Activated CD4-positive, alpha-beta memory T cell treated with anti-CD3 and anti-CD28 coated beads for 36 hours (primary cell): Measurements from ENCODE around the gene DNAJB14. TPM values are rescaled to one million over a fixed set of nuclear protein-coding genes. Genes with fewer than 3 reads are reported as not detected.

ENCODE experiments used
- CTCF ChIA-PET: fragments of 350-600 bp; sonication (Branson Sonifier 250); formaldehyde crosslinking; loops from one replicate; lab custom pipeline; 2021; ENCODE audit warnings: antibody characterized with exemption, inconsistent platforms; lab: Charles Lee
- POLR2A ChIA-PET: fragments of 350-600 bp; sonication (Branson Sonifier 250); formaldehyde crosslinking; loops from one replicate; lab custom pipeline; 2021; ENCODE audit warnings: antibody characterized with exemption; lab: Charles Lee
- DNase-seq: peaks from one replicate; pipeline ENCODE4 v3.0.0-alpha.2; 2020
- H3K27ac Mint-ChIP-seq: one replicate; pipeline ENCODE4 v1.8.0; 2021; ENCODE audit warnings: mixed read lengths
- H3K27me3 Mint-ChIP-seq: one replicate; pipeline ENCODE4 v1.8.0; 2021; ENCODE audit warnings: mixed read lengths
- H3K36me3 Mint-ChIP-seq: one replicate; pipeline ENCODE4 v1.8.0; 2021; ENCODE audit warnings: mixed read lengths
- H3K4me1 Mint-ChIP-seq: one replicate; pipeline ENCODE4 v1.8.0; 2021; ENCODE audit warnings: low read depth, mixed read lengths
- H3K4me3 Mint-ChIP-seq: one replicate; pipeline ENCODE4 v1.8.0; 2021; ENCODE audit warnings: mild to moderate bottlenecking, mixed read lengths
- H3K9me3 Mint-ChIP-seq: one replicate; pipeline ENCODE4 v1.8.0; 2021; ENCODE audit warnings: mixed read lengths
- intact Hi-C: fragments of 100-400 bp; cut with micrococcal nuclease; formaldehyde crosslinking; loops from one replicate; pipeline ENCODE4 v1.15.1; 2023
- total RNA-seq, 2 experiments: library from RNA; stranded (reverse); gene quantifications; one replicate each; pipeline ENCODE4 v1.2.3, GENCODE V29; 2021

DNAJB14 gene
- total RNA-seq, 2 experiments from 2014 or later = 39.8 to 40.4 TPM

GRCh38 chr4:99861120-99861905, 85.1 kb downstream of the DNAJB14 start:
- Mint-ChIP-seq H3K36me3 (peaks cover 25% of the 10 kb centered on the region), H3K27ac (peak overlapping the region; percentile 81), H3K27me3 (no peaks in the 10 kb centered on the region), H3K9me3 (no peaks in the 10 kb centered on the region), H3K4me3 (no peak overlapping the region), H3K4me1 (peaks cover 40% of the 10 kb centered on the region)
- intact Hi-C loops = loop anchor here (1.0 kb wide), 4 partner anchors 10 to 45 kb away; partner anchors contain the start of gene DAPP1
- POLR2A ChIA-PET = interaction anchor here (0.9 to 2.8 kb wide), 4 partner anchors 9 to 44 kb away, joined by 3 to 9 read pairs (median 4); no protein-coding TSS in a partner anchor
- CTCF ChIA-PET = interaction anchor here (0.7 to 1.1 kb wide), 6 partner anchors 9 to 44 kb away, joined by 3 to 5 read pairs (median 4); no protein-coding TSS in a partner anchor
- DNase-seq = peak; percentile 60

GRCh38 chr4:99860521-99860920, 85.9 kb downstream of the DNAJB14 start:
- H3K9me3 Mint-ChIP-seq = no peaks in the 10 kb centered on the region
- intact Hi-C loops = no loop called here
- H3K36me3 Mint-ChIP-seq = peaks cover 23% of the 10 kb centered on the region
- POLR2A ChIA-PET = interaction anchor here (1.0 to 2.8 kb wide), 2 partner anchors 10 to 43 kb away, joined by 3 to 9 read pairs; no protein-coding TSS in a partner anchor
- CTCF ChIA-PET = interaction anchor here (1.1 kb wide), 2 partner anchors 13 to 43 kb away, joined by 4 read pairs; no protein-coding TSS in a partner anchor
- H3K4me1 Mint-ChIP-seq = peaks cover 46% of the 10 kb centered on the region
- no peaks in the 10 kb centered on the region for H3K27me3 Mint-ChIP-seq
- no peak for DNase-seq
- H3K27ac Mint-ChIP-seq = no peak overlapping the region
- no peak overlapping the region for H3K4me3 Mint-ChIP-seq

- H3K27ac Mint-ChIP-seq = peak overlapping the region; percentile 11
- no peaks in the 10 kb centered on the region for H3K9me3 Mint-ChIP-seq
- H3K4me1 Mint-ChIP-seq = peaks cover 55% of the 10 kb centered on the region
- ChIA-PET CTCF (no interaction called here), POLR2A (interaction anchor here (2.8 kb wide), 1 partner anchor 9 kb away, joined by 9 read pairs; no protein-coding TSS in a partner anchor)
- H3K4me3 Mint-ChIP-seq = no peak overlapping the region
- H3K36me3 Mint-ChIP-seq = peaks cover 27% of the 10 kb centered on the region
- intact Hi-C loops = loop anchor here (10.0 kb wide), 3 partner anchors 995 to 1575 kb away; no protein-coding TSS in a partner anchor
- no peaks in the 10 kb centered on the region for H3K27me3 Mint-ChIP-seq
- DNase-seq = no peak
Measured at GRCh38 chr4:99859618-99860017, 86.8 kb downstream of the DNAJB14 start.

- Mint-ChIP-seq H3K27me3 (no peaks in the 10 kb centered on the region), H3K9me3 (no peaks in the 10 kb centered on the region), H3K36me3 (peaks cover 39% of the 10 kb centered on the region), H3K27ac (peak overlapping the region; percentile 76), H3K4me3 (no peak overlapping the region), H3K4me1 (peaks cover 71% of the 10 kb centered on the region)
- ChIA-PET CTCF (interaction anchor here (1.0 to 2.4 kb wide), 5 partner anchors 9 to 49 kb away, joined by 3 to 11 read pairs (median 7); no protein-coding TSS in a partner anchor), POLR2A (interaction anchor here (1.5 to 3.2 kb wide), 2 partner anchors 11 to 41 kb away, joined by 4 to 16 read pairs; no protein-coding TSS in a partner anchor)
- intact Hi-C loops = loop anchor here (10.0 kb wide), 3 partner anchors 993 to 1573 kb away; no protein-coding TSS in a partner anchor
- DNase-seq = no peak
Measured at GRCh38 chr4:99857307-99857706, 89.1 kb downstream of the DNAJB14 start.

- Mint-ChIP-seq H3K27ac (peak overlapping the region; percentile 76), H3K27me3 (no peaks in the 10 kb centered on the region), H3K9me3 (no peaks in the 10 kb centered on the region), H3K4me3 (peak overlapping the region; percentile 10), H3K36me3 (peaks cover 39% of the 10 kb centered on the region), H3K4me1 (peaks cover 70% of the 10 kb centered on the region)
- intact Hi-C loops = loop anchor here (1.0 to 10.0 kb wide), 4 partner anchors 9 to 1571 kb away; no protein-coding TSS in a partner anchor
- ChIA-PET CTCF (interaction anchor here (1.3 to 2.4 kb wide), 5 partner anchors 10 to 93 kb away, joined by 3 to 11 read pairs (median 7); no protein-coding TSS in a partner anchor), POLR2A (interaction anchor here (0.7 to 3.2 kb wide), 3 partner anchors 10 to 1613 kb away, joined by 4 to 16 read pairs (median 4); no protein-coding TSS in a partner anchor)
- DNase-seq = peak; percentile 47
Measured at GRCh38 chr4:99856166-99856565, 90.3 kb downstream of the DNAJB14 start.

- H3K4me1 Mint-ChIP-seq = peaks cover 70% of the 10 kb centered on the region
- peak; percentile 37 for DNase-seq
- H3K36me3 Mint-ChIP-seq = peaks cover 39% of the 10 kb centered on the region
- no peaks in the 10 kb centered on the region for H3K27me3 Mint-ChIP-seq
- H3K4me3 Mint-ChIP-seq = no peak overlapping the region
- H3K27ac Mint-ChIP-seq = peak overlapping the region; percentile 7
- POLR2A ChIA-PET = interaction anchor here (0.7 to 3.2 kb wide), 2 partner anchors 9 to 1612 kb away, joined by 4 to 16 read pairs; no protein-coding TSS in a partner anchor
- no peaks in the 10 kb centered on the region for H3K9me3 Mint-ChIP-seq
- intact Hi-C loops = loop anchor here (1.0 to 10.0 kb wide), 4 partner anchors 8 to 1571 kb away; no protein-coding TSS in a partner anchor
- CTCF ChIA-PET = interaction anchor here (1.3 to 2.4 kb wide), 4 partner anchors 10 to 93 kb away, joined by 3 to 11 read pairs (median 9); no protein-coding TSS in a partner anchor
Measured at GRCh38 chr4:99855678-99856077, 90.7 kb downstream of the DNAJB14 start.

GRCh38 chr4:99853999-99854398, 92.4 kb downstream of the DNAJB14 start:
- Mint-ChIP-seq H3K36me3 (peaks cover 37% of the 10 kb centered on the region), H3K27ac (no peak overlapping the region), H3K4me1 (peaks cover 79% of the 10 kb centered on the region), H3K27me3 (no peaks in the 10 kb centered on the region), H3K4me3 (no peak overlapping the region), H3K9me3 (no peaks in the 10 kb centered on the region)
- ChIA-PET CTCF (interaction anchor here (2.2 kb wide), 1 partner anchor 43 kb away, joined by 10 read pairs; no protein-coding TSS in a partner anchor), POLR2A (interaction anchor here (1.0 to 1.2 kb wide), 2 partner anchors 32 to 95 kb away, joined by 3 read pairs; no protein-coding TSS in a partner anchor)
- intact Hi-C loops = loop anchor here (5.0 to 10.0 kb wide), 6 partner anchors 802 to 1569 kb away; no protein-coding TSS in a partner anchor
- no peak for DNase-seq

- Mint-ChIP-seq H3K4me1 (peaks cover 86% of the 10 kb centered on the region), H3K4me3 (no peak overlapping the region), H3K9me3 (no peaks in the 10 kb centered on the region), H3K27me3 (no peaks in the 10 kb centered on the region), H3K36me3 (peaks cover 35% of the 10 kb centered on the region), H3K27ac (peak overlapping the region; percentile 97)
- ChIA-PET POLR2A (interaction anchor here (1.0 to 1.3 kb wide), 3 partner anchors 8 to 95 kb away, joined by 3 to 4 read pairs (median 3); no protein-coding TSS in a partner anchor), CTCF (interaction anchor here (2.2 to 2.5 kb wide), 2 partner anchors 42 kb away, joined by 10 read pairs; no protein-coding TSS in a partner anchor)
- intact Hi-C loops = loop anchor here (5.0 to 10.0 kb wide), 6 partner anchors 801 to 1568 kb away; no protein-coding TSS in a partner anchor
- no peak for DNase-seq
Measured at GRCh38 chr4:99853190-99853589, 93.2 kb downstream of the DNAJB14 start.

- no peaks in the 10 kb centered on the region for H3K27me3 Mint-ChIP-seq
- H3K4me1 Mint-ChIP-seq = peaks cover 88% of the 10 kb centered on the region
- ChIA-PET CTCF (interaction anchor here (1.0 to 2.5 kb wide), 2 partner anchors 9 to 41 kb away, joined by 3 to 10 read pairs; no protein-coding TSS in a partner anchor), POLR2A (interaction anchor here (1.0 to 2.8 kb wide), 5 partner anchors 9 to 95 kb away, joined by 3 to 13 read pairs (median 4); partner anchors contain the start of genes DAPP1 and DNAJB14)
- no peaks in the 10 kb centered on the region for H3K9me3 Mint-ChIP-seq
- peaks cover 32% of the 10 kb centered on the region for H3K36me3 Mint-ChIP-seq
- peak; percentile 33 for DNase-seq
- peak overlapping the region; percentile 55 for H3K4me3 Mint-ChIP-seq
- intact Hi-C loops = loop anchor here (5.0 to 10.0 kb wide), 6 partner anchors 800 to 1567 kb away; no protein-coding TSS in a partner anchor
- H3K27ac Mint-ChIP-seq = peak overlapping the region; percentile 97
Measured at GRCh38 chr4:99852199-99852749, 94.1 kb downstream of the DNAJB14 start.

GRCh38 chr4:99848591-99849001, 97.8 kb downstream of the DNAJB14 start:
- POLR2A ChIA-PET = interaction anchor here (1.0 to 3.7 kb wide), 4 partner anchors 8 to 98 kb away, joined by 3 to 29 read pairs (median 12); partner anchors contain the start of genes DAPP1 and DNAJB14
- H3K4me3 Mint-ChIP-seq = peak overlapping the region; percentile 43

More at GRCh38 chr4:99848591-99849001, 97.8 kb downstream of the DNAJB14 start:
- CTCF ChIA-PET = interaction anchor here (0.6 to 1.5 kb wide), 3 partner anchors 9 to 13 kb away, joined by 3 to 4 read pairs (median 4); no protein-coding TSS in a partner anchor
- Mint-ChIP-seq H3K36me3 (peaks cover 15% of the 10 kb centered on the region), H3K4me1 (peaks cover 85% of the 10 kb centered on the region), H3K9me3 (no peaks in the 10 kb centered on the region), H3K27ac (peak overlapping the region; percentile 95), H3K27me3 (no peaks in the 10 kb centered on the region)
- peak; percentile 63 for DNase-seq
- intact Hi-C loops = loop anchor here (2.0 to 10.0 kb wide), 3 partner anchors 341 to 1364 kb away; no protein-coding TSS in a partner anchor
